ENCODE results near the gene CLPTM1L. TPM values are rescaled to one million over a fixed set of nuclear protein-coding genes. Genes with fewer than 3 reads are reported as not detected.

Gene CLPTM1L
- total and polyA plus RNA-seq, 2 donors (not counting 1 experiment from before 2014, with no cell fraction given), result 78.4 to 99.9 TPM

GRCh38 chr5:1393571-1394501 is 48.9 kb upstream of the CLPTM1L start:
- 70% methylated on average over 36 of the region's 36 CpGs for WGBS (ENCODE audit: insufficient coverage)
- no peaks in the 10 kb centered on the region for H4K20me1 ChIP-seq (ENCODE audit: control insufficient read depth, insufficient read depth, low read length, poor library complexity, severe bottlenecking)
- H3K9ac ChIP-seq (ENCODE audit: low read length), result no peak overlapping the region
- POLR2A ChIA-PET, result no interaction called here
- ATAC-seq (ENCODE audit: low read depth), result no peak
- no peaks in the 10 kb centered on the region for H3K9me3 Mint-ChIP-seq (ENCODE audit: insufficient read depth)
- H3K4me2 ChIP-seq (replicated peaks; ENCODE audit: low read depth, low read length, poor library complexity, severe bottlenecking), result no peak overlapping the region
- no peak overlapping the region for H3K4me3 Mint-ChIP-seq
- H3K27me3 Mint-ChIP-seq, result peaks cover 48% of the 10 kb centered on the region
- peaks cover 0 to 33% (median 4%) of the 10 kb centered on the region in 4 experiments for H3K27me3 ChIP-seq (replicated peaks in 1 of 4; ENCODE audit: control extremely low read depth in 1 of 4, control insufficient read depth in 3 of 4, insufficient read depth in 4 of 4, low read length in 3 of 4)
- CTCF ChIA-PET, result no interaction called here
- no peaks in the 10 kb centered on the region for H3K9me3 ChIP-seq (ENCODE audit: control extremely low read depth in 1 of 3, control insufficient read depth in 2 of 3, insufficient read depth in 1 of 3, low read length in 2 of 3)
- no peaks in the 10 kb centered on the region for H3K79me2 ChIP-seq (ENCODE audit: control insufficient read depth, insufficient read depth, low read length)
- DNase-seq, result no peak
- H3K4me3 ChIP-seq (ENCODE audit: control extremely low read depth in 1 of 5, extremely low read depth in 1 of 5, insufficient read depth in 1 of 5, low read depth in 2 of 5, low read length in 4 of 5), result no peak overlapping the region
- H3K27ac ChIP-seq (ENCODE audit: low read length in 2 of 2), result no peak overlapping the region
- no peaks in the 10 kb centered on the region for H3K36me3 ChIP-seq (replicated peaks in 1 of 2; ENCODE audit: control extremely low read depth in 1 of 2, control insufficient read depth in 1 of 2, extremely low read depth in 1 of 2, insufficient read depth in 2 of 2, low read length in 1 of 2)
- TF ChIP-seq CTCF (IDR thresholded peaks at IDR 0.05), result no peak
- no peak for TF ChIP-seq EZH2 (IDR thresholded peaks at IDR 0.05; ENCODE audit: borderline replicate concordance, insufficient read depth, low read depth, low read length, poor library complexity, severe bottlenecking)
- no peaks in the 10 kb centered on the region for H3K4me1 ChIP-seq (ENCODE audit: control insufficient read depth in 2 of 2, insufficient read depth in 2 of 2, low read length in 2 of 2)
- H3K27ac Mint-ChIP-seq, result no peak overlapping the region
- H3K4me1 Mint-ChIP-seq, result no peaks in the 10 kb centered on the region
- intact Hi-C loops (cut with micrococcal nuclease), result no loop called here
- no peak overlapping the region for H2AFZ ChIP-seq (ENCODE audit: insufficient read depth, low read depth, low read length, poor library complexity, severe bottlenecking)
